ENCODE results near the gene PTPRM. TPM values are rescaled to one million over a fixed set of nuclear protein-coding genes. Genes with fewer than 3 reads are reported as not detected.

PTPRM gene
- polyA plus RNA-seq, 1 donor (not counting 4 experiments of a cell fraction or from before 2014, with no cell fraction given) = 54.5 TPM

GRCh38 chr18:7748251-7749007 is 181.3 kb downstream of the PTPRM start:
- H3K36me3 ChIP-seq (ENCODE audit: control insufficient read depth in 2 of 2, extremely low read depth in 1 of 2, insufficient read depth in 2 of 2, low read length in 2 of 2) = no peaks in the 10 kb centered on the region
- no peak overlapping the region for H3K4me2 ChIP-seq (ENCODE audit: control insufficient read depth, extremely low read depth, insufficient read depth, low read depth, low read length)
- FAIRE-seq (no peak), DNase-seq (ENCODE audit: low read depth, low spot score) (no peak)
- H3K27me3 ChIP-seq (ENCODE audit: control insufficient read depth, extremely low read depth, insufficient read depth, low read length) = no peaks in the 10 kb centered on the region
- no peak overlapping the region for H3K4me3 ChIP-seq (ENCODE audit: control insufficient read depth in 2 of 3, extremely low read depth in 1 of 3, insufficient read depth in 2 of 3, low read depth in 1 of 3, low read length in 3 of 3)
- dilution Hi-C loops (cut with MboI; ENCODE audit: extremely low pct_ligation_motif_present, low sequenced_read_pairs) = no loop called here
- H3K79me2 ChIP-seq (ENCODE audit: control insufficient read depth, insufficient read depth, low read length) = no peaks in the 10 kb centered on the region
- H2AFZ ChIP-seq (ENCODE audit: control insufficient read depth, low read length) = no peak overlapping the region
- H3K4me1 ChIP-seq (ENCODE audit: control insufficient read depth, extremely low read depth, insufficient read depth, low read length) = no peaks in the 10 kb centered on the region
- no peak overlapping the region for H3K9ac ChIP-seq (ENCODE audit: control insufficient read depth, extremely low read depth, insufficient read depth, low read length)
- H3K27ac ChIP-seq (ENCODE audit: control insufficient read depth, insufficient read depth, low read length) = no peak overlapping the region
- H4K20me1 ChIP-seq (ENCODE audit: control insufficient read depth, extremely low read depth, insufficient read depth, low read length) = no peaks in the 10 kb centered on the region
- no peaks in the 10 kb centered on the region for H3K9me1 ChIP-seq (ENCODE audit: control insufficient read depth, extremely low read depth, insufficient read depth, low read length)
- TF ChIP-seq CTCF (optimal IDR thresholded peaks at IDR 0.05 in 1 of 3, IDR thresholded peaks at IDR 0.05 in 1 of 3, conservative IDR thresholded peaks at IDR 0.05 in 1 of 3; ENCODE audit: extremely low read depth in 1 of 3, insufficient read depth in 2 of 3, low read length in 3 of 3) (no peak), EZH2 (IDR thresholded peaks at IDR 0.05; ENCODE audit: low read length) (no peak)
- H3K9me3 ChIP-seq (ENCODE audit: control insufficient read depth, low read depth, low read length) = no peaks in the 10 kb centered on the region

GRCh38 chr18:7749008-7749405 is 181.9 kb downstream of the PTPRM start:
- no peaks in the 10 kb centered on the region for H3K4me1 ChIP-seq (ENCODE audit: control insufficient read depth, extremely low read depth, insufficient read depth, low read length)
- dilution Hi-C loops (cut with MboI; ENCODE audit: extremely low pct_ligation_motif_present, low sequenced_read_pairs) = no loop called here

More at GRCh38 chr18:7749008-7749405, 181.9 kb downstream of the PTPRM start:
- Histone ChIP-seq H2AFZ (ENCODE audit: control insufficient read depth, low read length) (no peak overlapping the region), H3K36me3 (ENCODE audit: control insufficient read depth in 2 of 2, extremely low read depth in 1 of 2, insufficient read depth in 2 of 2, low read length in 2 of 2) (no peaks in the 10 kb centered on the region), H3K4me2 (ENCODE audit: control insufficient read depth, extremely low read depth, insufficient read depth, low read depth, low read length) (no peak overlapping the region), H3K27me3 (ENCODE audit: control insufficient read depth, extremely low read depth, insufficient read depth, low read length) (no peaks in the 10 kb centered on the region), H3K9me3 (ENCODE audit: control insufficient read depth, low read depth, low read length) (no peaks in the 10 kb centered on the region), H3K27ac (ENCODE audit: control insufficient read depth, insufficient read depth, low read length) (no peak overlapping the region), H3K9ac (ENCODE audit: control insufficient read depth, extremely low read depth, insufficient read depth, low read length) (no peak overlapping the region), H3K79me2 (ENCODE audit: control insufficient read depth, insufficient read depth, low read length) (no peaks in the 10 kb centered on the region), H4K20me1 (ENCODE audit: control insufficient read depth, extremely low read depth, insufficient read depth, low read length) (no peaks in the 10 kb centered on the region), H3K9me1 (ENCODE audit: control insufficient read depth, extremely low read depth, insufficient read depth, low read length) (no peaks in the 10 kb centered on the region), H3K4me3 (ENCODE audit: control insufficient read depth in 2 of 3, extremely low read depth in 1 of 3, insufficient read depth in 2 of 3, low read depth in 1 of 3, low read length in 3 of 3) (no peak overlapping the region)
- DNase-seq (ENCODE audit: low read depth, low spot score) (no peak), FAIRE-seq (no peak)
- no peak for TF ChIP-seq CTCF (optimal IDR thresholded peaks at IDR 0.05 in 1 of 3, IDR thresholded peaks at IDR 0.05 in 1 of 3, conservative IDR thresholded peaks at IDR 0.05 in 1 of 3; ENCODE audit: extremely low read depth in 1 of 3, insufficient read depth in 2 of 3, low read length in 3 of 3)
- no peak for TF ChIP-seq EZH2 (IDR thresholded peaks at IDR 0.05; ENCODE audit: low read length)
